Measurements from ENCODE around the gene FMNL3.

- no peak for TF ChIP-seq CTCF (IDR thresholded peaks at IDR 0.05)
- TF ChIP-seq NRF1 (IDR thresholded peaks at IDR 0.05; ENCODE audit: low read depth, low read length), result no peak
- TF ChIP-seq RAD21 (IDR thresholded peaks at IDR 0.05; ENCODE audit: low read length), result no peak
- no peak for TF ChIP-seq REST (IDR thresholded peaks at IDR 0.05; ENCODE audit: low read depth, low read length)
- no peak for TF ChIP-seq SIN3A (IDR thresholded peaks at IDR 0.05; ENCODE audit: borderline replicate concordance, low read depth, low read length)
- TF ChIP-seq GATA2 (CRISPR knock-in tag; IDR thresholded peaks at IDR 0.05), result no peak
These were observed 17.4 kb downstream of the FMNL3 start for GRCh38 chr12:49689785-49690184.
